Small intestine (tissue), 16 donors: ENCODE data around the gene SLC6A14. TPM values are rescaled to one million over a fixed set of nuclear protein-coding genes. Genes with fewer than 3 reads are reported as not detected.

Experiments used
- DNase-seq, 2 donors: peaks; one replicate each; pipeline versions ENCODE4 v3.0.0 to v3.0.0-alpha.2; 2013
- FAIRE-seq: peaks from 2 replicates; lab custom pipeline; 2012; peaks lifted over from hg19 to GRCh38; lab: Jason Lieb, UNC
- H3K27ac ChIP-seq, 3 donors: one replicate each; pipeline ENCODE4 v1.5.1; 2013; ENCODE audit warnings: low read length in 2 of 3, mild to moderate bottlenecking in 2 of 3, control low read depth in 1 of 3, inconsistent platforms in 1 of 3, low read depth in 1 of 3, moderate library complexity in 1 of 3
- H3K27me3 ChIP-seq, 3 donors: one replicate each; pipeline ENCODE4 v1.6.1; 2013; ENCODE audit warnings: low read length in 3 of 3, inconsistent platforms in 1 of 3; ENCODE audit not compliant: control insufficient read depth in 3 of 3, insufficient read depth in 3 of 3
- H3K36me3 ChIP-seq, 3 donors: one replicate each; pipeline ENCODE4 v1.6.1; 2013; ENCODE audit warnings: low read length in 3 of 3, inconsistent platforms in 1 of 3, low read depth in 1 of 3, mild to moderate bottlenecking in 1 of 3, moderate library complexity in 1 of 3; ENCODE audit not compliant: control insufficient read depth in 3 of 3, insufficient read depth in 2 of 3
- H3K4me1 ChIP-seq, 3 donors: one replicate each; pipeline ENCODE4 v1.6.1; 2013; ENCODE audit warnings: low read length in 2 of 3, inconsistent platforms in 1 of 3, low read depth in 1 of 3, mild to moderate bottlenecking in 1 of 3, moderate library complexity in 1 of 3; ENCODE audit not compliant: control insufficient read depth in 3 of 3, insufficient read depth in 2 of 3
- H3K4me3 ChIP-seq, 3 donors: one replicate each; pipeline ENCODE4 v1.5.1; 2013; ENCODE audit warnings: low read length in 3 of 3, control low read depth in 1 of 3, inconsistent platforms in 1 of 3, low read depth in 1 of 3, mild to moderate bottlenecking in 1 of 3, moderate library complexity in 1 of 3
- H3K9me3 ChIP-seq, 2 donors: one replicate each; pipeline ENCODE4 v1.6.1; 2013; ENCODE audit warnings: low read depth in 1 of 2, low read length in 1 of 2; ENCODE audit not compliant: control insufficient read depth in 2 of 2, insufficient read depth in 1 of 2
- WGBS, 3 donors: extraction: QIAGEN DNeasy Blood & Tissue Kit; methylation state at CpG; one replicate each; pipeline ENCODE4 v1.1.7; 2013; 5-methylcytosine and 5-hydroxymethylcytosine counted together
- long read RNA-seq, 10 donors: transcript quantifications; one replicate each; lab custom pipeline, GENCODE V29; 2026
- polyA plus RNA-seq, 4 donors: library from polyadenylated mRNA; stranded (reverse) in 3 of 4; unstranded in 1 of 4; fragments of 200-250 nt in 3 of 4; fragments of 120-200 nt in 1 of 4; gene quantifications; one replicate each; pipeline versions ENCODE4 v1.2.1 to v1.2.3, GENCODE V29; 2013
- donor health status: healthy with polysubstance abuse.
- donor health status: control.
- donor health status: control.
- donor health status: Bipolar disorder and iron deficiency.
- donor health status: healthy.

SLC6A14 gene
- 1 to 10 TPM in 1 of 4 donors, under 1 TPM in 2, not detected in 1; 0.16 to 1.1 (median 0.45) TPM for polyA plus RNA-seq
- long read RNA-seq, donor 1 = 0 reads
- long read RNA-seq, donor 2 = 0 reads
- long read RNA-seq, donor 3 = 0 reads
- long read RNA-seq, donor 4 = 0 reads
- long read RNA-seq, donor 5 = 0 reads
- long read RNA-seq, donor 6 = 0 reads
- long read RNA-seq, donor 7 = 0 reads
- long read RNA-seq, donor 8 = 0 reads
- long read RNA-seq, donor 9 = 0 reads
- long read RNA-seq, donor 10 = 0 reads

- no peaks in the 10 kb centered on the region for H3K27me3 ChIP-seq
- DNase-seq (peak; percentile 29 to 42), FAIRE-seq (no peak)
- H3K4me1 ChIP-seq = peaks cover 0 to 7% (median 0%) of the 10 kb centered on the region in 3 donors
- WGBS, 3 donors = 9 to 51% (median 27%) methylated on average over 8 to 9 of the region's 9 CpGs
- peak within 1 kb of the TSS in 1 of 3 donors; percentile 10 for H3K4me3 ChIP-seq
- H3K27ac ChIP-seq = peak within 1 kb of the TSS in 1 of 3 donors; percentile 67
- no peaks in the 10 kb centered on the region for H3K9me3 ChIP-seq
- H3K36me3 ChIP-seq = no peaks in the 10 kb centered on the region
Measured at GRCh38 chrX:116436358-116436816, at the start of gene SLC6A14. Gene SLC6A14, plus strand, starts transcription at chrX:116436606. Its CDS starts 104 bp downstream, at chrX:116436710.

- Histone ChIP-seq H3K27ac (no peak overlapping the region), H3K4me1 (no peaks in the 10 kb centered on the region), H3K4me3 (no peak overlapping the region), H3K36me3 (no peaks in the 10 kb centered on the region), H3K9me3 (no peaks in the 10 kb centered on the region), H3K27me3 (no peaks in the 10 kb centered on the region)
- no peak for FAIRE-seq
- no peak for DNase-seq
- WGBS, 3 donors = 83 to 90% (median 87%) methylated on average over 7 of the region's 7 CpGs
Measured at GRCh38 chrX:116395752-116396151, 40.7 kb upstream of the SLC6A14 start.

GRCh38 chrX:116399681-116400080 lies 36.7 kb upstream of the SLC6A14 start:
- FAIRE-seq (no peak), DNase-seq (no peak)
- Histone ChIP-seq H3K27me3 (no peaks in the 10 kb centered on the region), H3K27ac (no peak overlapping the region), H3K36me3 (no peaks in the 10 kb centered on the region), H3K4me3 (no peak overlapping the region), H3K4me1 (no peaks in the 10 kb centered on the region), H3K9me3 (no peaks in the 10 kb centered on the region)

GRCh38 chrX:116409219-116409618 lies 27.2 kb upstream of the SLC6A14 start:
- H3K36me3 ChIP-seq = no peaks in the 10 kb centered on the region
- 10 to 51% (median 17%) methylated on average over 2 of the region's 2 CpGs for WGBS, 3 donors
- DNase-seq (peak; percentile 42 to 78), FAIRE-seq (no peak)
- no peaks in the 10 kb centered on the region for H3K27me3 ChIP-seq
- H3K9me3 ChIP-seq = peaks cover 0 to 6% of the 10 kb centered on the region in 2 donors
- H3K4me1 ChIP-seq = no peaks in the 10 kb centered on the region
- no peak overlapping the region for H3K4me3 ChIP-seq
- H3K27ac ChIP-seq = no peak overlapping the region

- Histone ChIP-seq H3K36me3 (no peaks in the 10 kb centered on the region), H3K4me1 (no peaks in the 10 kb centered on the region), H3K27me3 (no peaks in the 10 kb centered on the region), H3K27ac (no peak overlapping the region), H3K4me3 (no peak overlapping the region), H3K9me3 (peaks cover 0 to 6% of the 10 kb centered on the region in 2 donors)
- DNase-seq = no peak
- WGBS, 3 donors = 3 to 9% (median 6%) methylated on average over 1 of the region's 1 CpG
- FAIRE-seq = no peak
Measured at GRCh38 chrX:116413273-116413672, 23.1 kb upstream of the SLC6A14 start.

GRCh38 chrX:116417214-116417613 lies 19.2 kb upstream of the SLC6A14 start:
- Histone ChIP-seq H3K27me3 (no peaks in the 10 kb centered on the region), H3K4me1 (no peaks in the 10 kb centered on the region), H3K9me3 (no peaks in the 10 kb centered on the region), H3K27ac (no peak overlapping the region), H3K36me3 (no peaks in the 10 kb centered on the region), H3K4me3 (no peak overlapping the region)
- peak in 1 of 2 donors; percentile 1 for DNase-seq
- no peak for FAIRE-seq
- 74 to 86% (median 76%) methylated on average over 1 of the region's 1 CpG for WGBS, 3 donors

GRCh38 chrX:116417968-116418367 lies 18.4 kb upstream of the SLC6A14 start:
- H3K4me1 ChIP-seq = no peaks in the 10 kb centered on the region
- no peak overlapping the region for H3K27ac ChIP-seq
- no peak overlapping the region for H3K4me3 ChIP-seq
- no peaks in the 10 kb centered on the region for H3K36me3 ChIP-seq
- WGBS, 3 donors = 54 to 69% (median 58%) methylated on average over 4 of the region's 4 CpGs
- no peaks in the 10 kb centered on the region for H3K27me3 ChIP-seq
- H3K9me3 ChIP-seq = no peaks in the 10 kb centered on the region
- FAIRE-seq (no peak), DNase-seq (no peak)

- DNase-seq = no peak
- Histone ChIP-seq H3K27ac (no peak overlapping the region), H3K4me3 (no peak overlapping the region), H3K36me3 (no peaks in the 10 kb centered on the region), H3K27me3 (no peaks in the 10 kb centered on the region), H3K4me1 (no peaks in the 10 kb centered on the region), H3K9me3 (no peaks in the 10 kb centered on the region)
- FAIRE-seq = no peak
- 60 to 85% (median 63%) methylated on average over 3 of the region's 3 CpGs for WGBS, 3 donors
Measured at GRCh38 chrX:116427978-116428377, 8.4 kb upstream of the SLC6A14 start.

- H3K4me1 ChIP-seq = peaks cover 0 to 7% (median 0%) of the 10 kb centered on the region in 3 donors
- no peaks in the 10 kb centered on the region for H3K9me3 ChIP-seq
- H3K27me3 ChIP-seq = no peaks in the 10 kb centered on the region
- DNase-seq (no peak), FAIRE-seq (no peak)
- H3K4me3 ChIP-seq = no peak overlapping the region
- H3K27ac ChIP-seq = no peak overlapping the region
- H3K36me3 ChIP-seq = no peaks in the 10 kb centered on the region
Measured at GRCh38 chrX:116435597-116435996, 809 bp upstream of the SLC6A14 start.
